Activated B cell treated with CpG ODN at 0.5 μM for 24 hours (primary cell): ENCODE results near the gene HLA-DQA2. TPM values are rescaled to one million over a fixed set of nuclear protein-coding genes. Genes with fewer than 3 reads are reported as not detected.
A peak's percentile ranks its signal among the peaks of the same experiment; 100 is the strongest.

ENCODE experiments used
- ATAC-seq: fragments of 200-7000 bp; cut with Tn5 transposase; one replicate; pipeline ENCODE4 v1.10.0; 2021; ENCODE audit warnings: low read depth, mild to moderate bottlenecking, moderate library complexity
- CTCF ChIA-PET: fragments of 350-600 bp; sonication (Branson Sonifier 250); formaldehyde crosslinking; loops from one replicate; lab custom pipeline; 2021; ENCODE audit warnings: antibody characterized with exemption; lab: Charles Lee
- POLR2A ChIA-PET: fragments of 350-600 bp; sonication (Branson Sonifier 250); formaldehyde crosslinking; loops from one replicate; lab custom pipeline; 2021; ENCODE audit warnings: antibody characterized with exemption; lab: Charles Lee
- DNase-seq: peaks from one replicate; pipeline ENCODE4 v3.0.0; 2022
- H3K27ac Mint-ChIP-seq: one replicate; pipeline ENCODE4 v1.8.0; 2020; ENCODE audit warnings: mixed read lengths
- H3K27me3 Mint-ChIP-seq: one replicate; pipeline ENCODE4 v1.8.0; 2021; ENCODE audit warnings: mixed read lengths
- H3K36me3 Mint-ChIP-seq: one replicate; pipeline ENCODE4 v1.8.0; 2021; ENCODE audit warnings: low read depth, mixed read lengths
- H3K4me1 Mint-ChIP-seq: one replicate; pipeline ENCODE4 v1.8.0; 2021; ENCODE audit warnings: mixed read lengths
- H3K4me3 Mint-ChIP-seq: one replicate; pipeline ENCODE4 v1.8.0; 2020; ENCODE audit warnings: mild to moderate bottlenecking, mixed read lengths
- H3K9me3 Mint-ChIP-seq: one replicate; pipeline ENCODE4 v1.8.0; 2020; ENCODE audit warnings: mixed read lengths
- CTCF ChIP-seq: fragments of 200-600 bp; IDR thresholded peaks from one replicate; pipeline ENCODE4 v1.8.0; 2022; ENCODE audit warnings: antibody characterized with exemption, mild to moderate bottlenecking
- intact Hi-C: fragments of 100-400 bp; cut with micrococcal nuclease; formaldehyde crosslinking; loops from one replicate; pipeline ENCODE4 v1.15.1; 2024
- total RNA-seq: library from RNA; stranded (reverse); gene quantifications from 2 replicates; pipeline ENCODE4 v1.2.3, GENCODE V29; 2022

Gene HLA-DQA2
- total RNA-seq, result 231 and 237 TPM in 2 replicates

- peak within 1 kb of the TSS; percentile 83 for H3K27ac Mint-ChIP-seq
- CTCF ChIA-PET, result no interaction called here
Measured at GRCh38 chr6:32741031-32741960, at the start of gene HLA-DQA2. Gene HLA-DQA2 (plus strand): TSS chr6:32741391. CDS start chr6:32741444, 53 bp downstream.

GRCh38 chr6:32692019-32692418 lies 49.2 kb upstream of the HLA-DQA2 start:
- H3K9me3 Mint-ChIP-seq, result peaks cover 8% of the 10 kb centered on the region
- peak overlapping the region; percentile 3 for H3K4me3 Mint-ChIP-seq
- DNase-seq, result no peak
- peaks cover 54% of the 10 kb centered on the region for H3K4me1 Mint-ChIP-seq
- ChIA-PET POLR2A (interaction anchor here (0.6 to 8.4 kb wide), 19 partner anchors 9 to 516 kb away, joined by 3 to 387 read pairs (median 5); partner anchors contain the start of genes HLA-DQA1, HLA-DQB1, HLA-DRA and HLA-DRB5), CTCF (interaction anchor here (0.6 to 1.4 kb wide), 21 partner anchors 9 to 278 kb away, joined by 3 to 26 read pairs (median 4); partner anchors contain the start of genes HLA-DQA1 and HLA-DQB1)
- H3K27ac Mint-ChIP-seq, result peak overlapping the region; percentile 85
- H3K27me3 Mint-ChIP-seq, result no peaks in the 10 kb centered on the region
- intact Hi-C loops, result loop anchor here (1.0 to 5.0 kb wide), 4 partner anchors 35 to 260 kb away; no protein-coding TSS in a partner anchor
- peak; percentile 49 for ATAC-seq
- no peaks in the 10 kb centered on the region for H3K36me3 Mint-ChIP-seq
- no peak for TF ChIP-seq CTCF

More at GRCh38 chr6:32741031-32741960, at the start of gene HLA-DQA2:
- H3K4me1 Mint-ChIP-seq, result peaks cover 6% of the 10 kb centered on the region
- intact Hi-C loops, result no loop called here
- H3K27me3 Mint-ChIP-seq, result peaks cover 19% of the 10 kb centered on the region
- peaks cover 4% of the 10 kb centered on the region for H3K36me3 Mint-ChIP-seq
- H3K9me3 Mint-ChIP-seq, result no peaks in the 10 kb centered on the region
- peak; percentile 41 for DNase-seq
- no peak for TF ChIP-seq CTCF
- POLR2A ChIA-PET, result interaction anchor here (1.1 kb wide), 4 partner anchors 101 to 119 kb away, joined by 10 to 68 read pairs (median 18); partner anchors contain the start of gene HLA-DQA1
- peak within 1 kb of the TSS; percentile 81 for H3K4me3 Mint-ChIP-seq
- peak; percentile 99 for ATAC-seq

- ATAC-seq (no peak), DNase-seq (no peak)
- intact Hi-C loops, result loop anchor here (5.0 kb wide), 1 partner anchor 115 kb away; no protein-coding TSS in a partner anchor
- Mint-ChIP-seq H3K36me3 (no peaks in the 10 kb centered on the region), H3K27me3 (no peaks in the 10 kb centered on the region), H3K9me3 (peaks cover 8% of the 10 kb centered on the region), H3K4me1 (peaks cover 38% of the 10 kb centered on the region), H3K27ac (peak overlapping the region; percentile 7), H3K4me3 (no peak overlapping the region)
- TF ChIP-seq CTCF, result no peak
- POLR2A ChIA-PET, result interaction anchor here (0.8 to 1.9 kb wide), 4 partner anchors 29 to 264 kb away, joined by 3 to 7 read pairs (median 4); partner anchors contain the start of gene HLA-DQB1
- CTCF ChIA-PET, result interaction anchor here (0.9 kb wide), 1 partner anchor 284 kb away, joined by 3 read pairs; no protein-coding TSS in a partner anchor
Measured at GRCh38 chr6:32697031-32697430, 44.2 kb upstream of the HLA-DQA2 start.

GRCh38 chr6:32700391-32701040 lies 40.7 kb upstream of the HLA-DQA2 start:
- peak overlapping the region; percentile 91 for H3K27ac Mint-ChIP-seq
- peaks cover 2% of the 10 kb centered on the region for H3K9me3 Mint-ChIP-seq
- peak overlapping the region; percentile 86 for H3K4me3 Mint-ChIP-seq
- ATAC-seq (peak; percentile 80), DNase-seq (no peak)
- peak; percentile 32 for TF ChIP-seq CTCF
- peaks cover 32% of the 10 kb centered on the region for H3K4me1 Mint-ChIP-seq
- ChIA-PET POLR2A (interaction anchor here (0.5 to 1.8 kb wide), 19 partner anchors 8 to 1197 kb away, joined by 3 to 12 read pairs (median 5); partner anchors contain the start of genes HLA-DQB1, HLA-DRA, PSMB8 and TAP2), CTCF (interaction anchor here (0.6 to 3.3 kb wide), 37 partner anchors 8 to 455 kb away, joined by 3 to 65 read pairs (median 4); partner anchors contain the start of genes HLA-DQB1 and TAP2)
- intact Hi-C loops, result loop anchor here (1.0 to 2.0 kb wide), 7 partner anchors 32 to 455 kb away; no protein-coding TSS in a partner anchor
- H3K27me3 Mint-ChIP-seq, result no peaks in the 10 kb centered on the region
- no peaks in the 10 kb centered on the region for H3K36me3 Mint-ChIP-seq
